ENCODE results near the gene CPTP.

CPTP gene

GRCh38 chr1:1335283-1335682, 10.7 kb downstream of the CPTP start:
- TF ChIP-seq, protein P1, sequence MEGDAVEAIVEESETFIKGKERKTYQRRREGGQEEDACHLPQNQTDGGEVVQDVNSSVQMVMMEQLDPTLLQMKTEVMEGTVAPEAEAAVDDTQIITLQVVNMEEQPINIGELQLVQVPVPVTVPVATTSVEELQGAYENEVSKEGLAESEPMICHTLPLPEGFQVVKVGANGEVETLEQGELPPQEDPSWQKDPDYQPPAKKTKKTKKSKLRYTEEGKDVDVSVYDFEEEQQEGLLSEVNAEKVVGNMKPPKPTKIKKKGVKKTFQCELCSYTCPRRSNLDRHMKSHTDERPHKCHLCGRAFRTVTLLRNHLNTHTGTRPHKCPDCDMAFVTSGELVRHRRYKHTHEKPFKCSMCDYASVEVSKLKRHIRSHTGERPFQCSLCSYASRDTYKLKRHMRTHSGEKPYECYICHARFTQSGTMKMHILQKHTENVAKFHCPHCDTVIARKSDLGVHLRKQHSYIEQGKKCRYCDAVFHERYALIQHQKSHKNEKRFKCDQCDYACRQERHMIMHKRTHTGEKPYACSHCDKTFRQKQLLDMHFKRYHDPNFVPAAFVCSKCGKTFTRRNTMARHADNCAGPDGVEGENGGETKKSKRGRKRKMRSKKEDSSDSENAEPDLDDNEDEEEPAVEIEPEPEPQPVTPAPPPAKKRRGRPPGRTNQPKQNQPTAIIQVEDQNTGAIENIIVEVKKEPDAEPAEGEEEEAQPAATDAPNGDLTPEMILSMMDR (IDR thresholded peaks at IDR 0.05; ENCODE audit: low read depth, low read length), result no peak
- no peak overlapping the region for H3K4me3 ChIP-seq (ENCODE audit: low read depth, low read length)

- TF ChIP-seq, protein P1 (IDR thresholded peaks at IDR 0.05; ENCODE audit: low read depth, low read length), result no peak
- no peak overlapping the region for H3K4me3 ChIP-seq (ENCODE audit: low read depth, low read length)
Observed at GRCh38 chr1:1335792-1336248, 11.2 kb downstream of the CPTP start.

- TF ChIP-seq, protein P1 (IDR thresholded peaks at IDR 0.05; ENCODE audit: low read depth, low read length), result no peak
- H3K4me3 ChIP-seq (ENCODE audit: low read depth, low read length), result no peak overlapping the region
Observed at GRCh38 chr1:1336446-1336845, 11.8 kb downstream of the CPTP start.

GRCh38 chr1:1336931-1337792, 12.6 kb downstream of the CPTP start:
- TF ChIP-seq, protein P1 (IDR thresholded peaks at IDR 0.05; ENCODE audit: low read depth, low read length), result no peak
- H3K4me3 ChIP-seq (ENCODE audit: low read depth, low read length), result no peak overlapping the region

GRCh38 chr1:1337793-1338147, 13.2 kb downstream of the CPTP start:
- TF ChIP-seq, protein P1 (IDR thresholded peaks at IDR 0.05; ENCODE audit: low read depth, low read length), result no peak
- H3K4me3 ChIP-seq (ENCODE audit: low read depth, low read length), result no peak overlapping the region

GRCh38 chr1:1338278-1338677, 13.7 kb downstream of the CPTP start:
- TF ChIP-seq, protein P1 (IDR thresholded peaks at IDR 0.05; ENCODE audit: low read depth, low read length), result no peak
- no peak overlapping the region for H3K4me3 ChIP-seq (ENCODE audit: low read depth, low read length)

DNA sequence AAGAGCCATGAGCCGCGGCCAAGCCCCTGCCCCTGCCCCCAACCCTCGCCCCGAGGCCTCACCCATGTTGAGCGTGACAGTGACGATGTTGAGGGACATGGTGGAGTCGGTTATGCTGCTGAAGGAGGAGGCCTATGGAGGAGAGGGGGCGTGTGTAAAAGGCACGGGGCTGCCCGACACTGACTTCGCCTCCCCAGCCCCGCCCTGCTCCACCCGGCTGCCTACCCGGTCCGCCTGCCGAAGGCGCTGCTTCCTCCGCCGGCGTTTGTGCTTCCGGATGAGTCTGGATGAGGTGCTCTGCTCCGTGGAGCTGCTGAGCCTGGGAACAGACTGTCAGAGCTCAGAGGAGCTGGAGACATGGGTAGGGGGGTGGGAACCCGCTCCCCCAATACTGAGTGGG, 15.6 kb downstream of the CPTP start:
- H3K4me3 ChIP-seq (ENCODE audit: low read depth, low read length), result no peak overlapping the region
- TF ChIP-seq, protein P1 (IDR thresholded peaks at IDR 0.05; ENCODE audit: low read depth, low read length), result no peak

Data from WI38 (cell line).